ENCODE results near the gene MARK3.

MARK3 gene

DNA sequence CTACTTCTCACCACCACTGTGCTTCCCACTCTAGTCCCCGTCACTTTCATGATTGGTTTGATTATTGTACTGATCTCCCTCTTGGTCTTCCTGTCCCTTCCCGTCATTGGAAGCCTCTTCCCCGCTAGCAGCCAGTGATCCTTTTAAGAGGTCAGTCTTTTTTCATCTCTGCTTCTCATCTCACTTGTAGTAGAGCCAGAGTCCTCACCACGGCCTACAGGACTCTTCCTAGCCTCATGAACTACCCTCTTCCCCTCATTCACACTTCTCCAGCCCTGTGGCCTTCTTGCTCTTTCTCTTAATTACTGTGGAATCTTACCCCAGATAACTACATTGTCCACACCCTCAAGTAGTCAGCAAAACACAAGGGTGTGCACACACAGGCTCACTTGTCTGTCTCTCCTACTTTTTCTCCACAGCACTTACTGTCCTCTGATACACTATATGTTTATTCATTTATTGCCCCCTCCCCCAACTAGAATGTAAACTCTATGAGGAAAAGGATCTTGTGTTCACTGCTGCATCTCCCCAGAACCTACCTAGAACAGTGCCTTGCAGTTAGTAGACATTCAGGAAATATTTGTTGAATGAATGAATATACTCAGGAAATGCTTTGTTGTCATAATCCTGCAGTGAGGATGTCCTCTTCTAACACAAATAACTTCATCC, 71.1 kb downstream of the MARK3 start:
- Histone ChIP-seq H3K4me3 (ENCODE audit: low read length) (no peak overlapping the region), H3K9me3 (ENCODE audit: control insufficient read depth, low read length) (no peaks in the 10 kb centered on the region), H3K36me3 (ENCODE audit: control insufficient read depth, insufficient read depth, low read length) (peaks cover 4% of the 10 kb centered on the region), H3K4me1 (ENCODE audit: control insufficient read depth, insufficient read depth, low read length) (peaks cover 18% of the 10 kb centered on the region), H3K9ac (ENCODE audit: low read length) (no peak overlapping the region), H3K27me3 (ENCODE audit: control insufficient read depth, insufficient read depth, low read length) (no peaks in the 10 kb centered on the region)

- Histone ChIP-seq H3K4me1 (ENCODE audit: control insufficient read depth, insufficient read depth, low read length) (peaks cover 18% of the 10 kb centered on the region), H3K27me3 (ENCODE audit: control insufficient read depth, insufficient read depth, low read length) (no peaks in the 10 kb centered on the region), H3K9ac (ENCODE audit: low read length) (no peak overlapping the region), H3K9me3 (ENCODE audit: control insufficient read depth, low read length) (no peaks in the 10 kb centered on the region), H3K4me3 (ENCODE audit: low read length) (no peak overlapping the region), H3K36me3 (ENCODE audit: control insufficient read depth, insufficient read depth, low read length) (peaks cover 4% of the 10 kb centered on the region)
These were observed 75.2 kb downstream of the MARK3 start for GRCh38 chr14:103460415-103460814.

DNA sequence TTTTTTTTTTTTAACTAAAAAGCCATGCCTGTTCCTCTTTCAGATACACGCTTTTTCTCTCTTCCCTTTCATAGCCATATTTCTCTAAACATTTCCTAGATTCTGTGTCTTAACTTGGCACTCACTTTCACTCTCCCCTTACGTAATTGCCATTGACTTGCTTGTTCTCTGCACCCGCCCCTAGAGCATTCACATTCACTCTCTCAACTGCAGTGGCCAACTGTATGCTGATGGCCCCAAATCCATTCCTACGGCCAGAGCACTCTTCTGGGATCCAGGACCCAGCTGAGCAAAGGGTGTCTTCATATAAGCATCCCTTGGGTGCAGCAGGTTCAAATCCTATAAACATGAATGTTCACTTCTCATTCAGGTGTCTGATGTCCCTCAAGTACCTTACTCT, 77.9 kb downstream of the MARK3 start:
- Histone ChIP-seq H3K27me3 (ENCODE audit: control insufficient read depth, insufficient read depth, low read length) (no peaks in the 10 kb centered on the region), H3K9me3 (ENCODE audit: control insufficient read depth, low read length) (no peaks in the 10 kb centered on the region), H3K9ac (ENCODE audit: low read length) (no peak overlapping the region), H3K4me3 (ENCODE audit: low read length) (no peak overlapping the region), H3K36me3 (ENCODE audit: control insufficient read depth, insufficient read depth, low read length) (peaks cover 4% of the 10 kb centered on the region), H3K4me1 (ENCODE audit: control insufficient read depth, insufficient read depth, low read length) (no peaks in the 10 kb centered on the region)

DNA sequence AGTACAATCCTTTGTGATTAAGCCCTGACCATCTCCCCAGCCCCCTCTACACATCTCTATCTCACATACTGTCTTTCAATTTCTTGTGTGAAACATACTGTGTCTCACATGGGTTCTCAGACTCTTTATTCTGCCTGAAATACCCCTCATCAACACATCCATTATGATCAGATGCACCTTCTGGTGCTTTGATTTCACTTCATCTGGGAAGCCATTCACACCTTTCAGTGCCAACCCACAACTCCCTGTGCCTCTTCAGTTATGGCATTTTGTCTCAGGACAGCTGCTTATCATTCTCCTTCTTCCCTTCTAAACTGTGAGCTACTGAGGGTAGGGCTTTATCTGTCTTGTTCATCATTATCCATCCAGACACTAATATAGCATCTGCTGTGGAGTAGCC, 78.6 kb downstream of the MARK3 start:
- Histone ChIP-seq H3K9ac (ENCODE audit: low read length) (no peak overlapping the region), H3K9me3 (ENCODE audit: control insufficient read depth, low read length) (no peaks in the 10 kb centered on the region), H3K36me3 (ENCODE audit: control insufficient read depth, insufficient read depth, low read length) (peaks cover 4% of the 10 kb centered on the region), H3K4me1 (ENCODE audit: control insufficient read depth, insufficient read depth, low read length) (no peaks in the 10 kb centered on the region), H3K4me3 (ENCODE audit: low read length) (no peak overlapping the region), H3K27me3 (ENCODE audit: control insufficient read depth, insufficient read depth, low read length) (no peaks in the 10 kb centered on the region)

GRCh38 chr14:103472939-103473338, 87.7 kb downstream of the MARK3 start:
- H3K9ac ChIP-seq (ENCODE audit: low read length), result no peak overlapping the region
- H3K36me3 ChIP-seq (ENCODE audit: control insufficient read depth, insufficient read depth, low read length), result no peaks in the 10 kb centered on the region
- H3K27me3 ChIP-seq (ENCODE audit: control insufficient read depth, insufficient read depth, low read length), result no peaks in the 10 kb centered on the region
- H3K9me3 ChIP-seq (ENCODE audit: control insufficient read depth, low read length), result no peaks in the 10 kb centered on the region
- H3K4me3 ChIP-seq (ENCODE audit: low read length), result no peak overlapping the region
- no peaks in the 10 kb centered on the region for H3K4me1 ChIP-seq (ENCODE audit: control insufficient read depth, insufficient read depth, low read length)

- Histone ChIP-seq H3K4me1 (ENCODE audit: control insufficient read depth, insufficient read depth, low read length) (no peaks in the 10 kb centered on the region), H3K9ac (ENCODE audit: low read length) (no peak overlapping the region), H3K27me3 (ENCODE audit: control insufficient read depth, insufficient read depth, low read length) (no peaks in the 10 kb centered on the region), H3K4me3 (ENCODE audit: low read length) (no peak overlapping the region), H3K9me3 (ENCODE audit: control insufficient read depth, low read length) (no peaks in the 10 kb centered on the region), H3K36me3 (ENCODE audit: control insufficient read depth, insufficient read depth, low read length) (no peaks in the 10 kb centered on the region)
These were observed 89.7 kb downstream of the MARK3 start for GRCh38 chr14:103474893-103475292.

- no peaks in the 10 kb centered on the region for H3K9me3 ChIP-seq (ENCODE audit: control insufficient read depth, low read length)
- no peak overlapping the region for H3K4me3 ChIP-seq (ENCODE audit: low read length)
- no peaks in the 10 kb centered on the region for H3K27me3 ChIP-seq (ENCODE audit: control insufficient read depth, insufficient read depth, low read length)
- no peaks in the 10 kb centered on the region for H3K4me1 ChIP-seq (ENCODE audit: control insufficient read depth, insufficient read depth, low read length)
- no peak overlapping the region for H3K9ac ChIP-seq (ENCODE audit: low read length)
- H3K36me3 ChIP-seq (ENCODE audit: control insufficient read depth, insufficient read depth, low read length), result no peaks in the 10 kb centered on the region
These were observed 90.8 kb downstream of the MARK3 start for GRCh38 chr14:103476065-103476464.

DNA sequence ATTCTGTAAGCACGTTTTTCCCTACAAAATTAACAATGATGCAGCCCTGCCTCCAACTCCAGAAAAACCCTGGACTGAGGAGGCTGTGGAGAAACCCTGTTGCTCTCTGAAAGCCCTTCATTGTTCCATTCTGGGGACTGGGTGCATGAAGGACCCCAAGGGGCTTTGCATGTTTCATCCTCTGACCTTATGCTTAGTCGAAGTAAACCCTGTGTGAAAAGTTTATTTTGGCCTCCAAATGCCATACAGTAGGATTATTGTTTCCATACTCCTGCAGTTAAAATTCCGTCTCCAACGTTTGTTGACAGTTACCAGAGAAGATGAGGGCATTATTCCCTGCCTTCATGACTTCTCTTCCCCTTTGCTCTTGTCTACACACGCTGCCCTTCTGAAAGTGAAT, 91.4 kb downstream of the MARK3 start:
- Histone ChIP-seq H3K4me3 (ENCODE audit: low read length) (no peak overlapping the region), H3K4me1 (ENCODE audit: control insufficient read depth, insufficient read depth, low read length) (no peaks in the 10 kb centered on the region), H3K36me3 (ENCODE audit: control insufficient read depth, insufficient read depth, low read length) (no peaks in the 10 kb centered on the region), H3K27me3 (ENCODE audit: control insufficient read depth, insufficient read depth, low read length) (no peaks in the 10 kb centered on the region), H3K9me3 (ENCODE audit: control insufficient read depth, low read length) (no peaks in the 10 kb centered on the region), H3K9ac (ENCODE audit: low read length) (no peak overlapping the region)

- Histone ChIP-seq H3K9me3 (ENCODE audit: control insufficient read depth, low read length) (no peaks in the 10 kb centered on the region), H3K4me1 (ENCODE audit: control insufficient read depth, insufficient read depth, low read length) (peaks cover 7% of the 10 kb centered on the region)
These were observed 95.4 kb downstream of the MARK3 start for GRCh38 chr14:103480595-103480994.

DNA sequence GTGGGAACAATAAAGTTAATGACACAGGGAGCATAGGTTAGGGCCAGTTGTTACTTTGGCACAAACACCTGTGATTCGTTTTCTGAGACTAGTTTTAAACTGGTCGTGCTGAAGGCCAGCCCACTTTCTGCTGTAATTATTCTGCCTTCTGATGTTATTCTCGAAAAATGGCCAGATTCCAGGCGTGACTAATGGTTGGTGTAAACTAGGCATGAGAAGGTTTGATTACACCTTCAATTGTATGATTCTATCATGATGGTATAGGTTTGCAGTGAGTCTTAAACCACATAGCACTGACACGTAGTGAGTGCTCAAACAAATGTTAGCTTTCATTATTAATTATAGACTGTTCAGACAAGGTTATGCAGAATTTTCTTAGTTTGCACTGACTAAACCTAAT, 98.4 kb downstream of the MARK3 start:
- H3K27me3 ChIP-seq (ENCODE audit: control insufficient read depth, insufficient read depth, low read length), result no peaks in the 10 kb centered on the region
- no peak overlapping the region for H3K9ac ChIP-seq (ENCODE audit: low read length)
- no peaks in the 10 kb centered on the region for H3K36me3 ChIP-seq (ENCODE audit: control insufficient read depth, insufficient read depth, low read length)
- no peak overlapping the region for H3K4me3 ChIP-seq (ENCODE audit: low read length)
- H3K4me1 ChIP-seq (ENCODE audit: control insufficient read depth, insufficient read depth, low read length), result peaks cover 8% of the 10 kb centered on the region
- no peaks in the 10 kb centered on the region for H3K9me3 ChIP-seq (ENCODE audit: control insufficient read depth, low read length)

More at GRCh38 chr14:103480595-103480994, 95.4 kb downstream of the MARK3 start:
- Histone ChIP-seq H3K9ac (ENCODE audit: low read length) (no peak overlapping the region), H3K4me3 (ENCODE audit: low read length) (no peak overlapping the region), H3K27me3 (ENCODE audit: control insufficient read depth, insufficient read depth, low read length) (no peaks in the 10 kb centered on the region), H3K36me3 (ENCODE audit: control insufficient read depth, insufficient read depth, low read length) (no peaks in the 10 kb centered on the region)

DNA sequence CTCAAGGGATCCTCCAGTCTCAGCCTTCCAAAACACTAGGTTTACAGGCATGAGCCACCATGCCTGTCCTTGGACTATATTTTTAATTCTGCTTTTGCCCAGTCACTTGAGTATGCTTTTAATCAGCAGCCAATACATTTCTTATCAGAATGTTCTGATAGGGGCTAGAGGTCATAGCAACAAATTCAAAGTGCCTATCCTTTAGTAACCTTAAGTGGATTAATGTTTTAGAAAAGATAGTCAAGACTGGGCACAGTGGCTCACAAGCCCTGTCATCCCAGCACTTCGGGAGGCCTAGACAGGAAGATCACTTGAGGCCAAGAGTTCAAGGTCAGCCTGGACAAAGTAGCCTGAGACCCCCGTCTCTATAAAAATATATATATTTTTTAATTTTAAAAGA, 100.3 kb downstream of the MARK3 start:
- H3K27me3 ChIP-seq (ENCODE audit: control insufficient read depth, insufficient read depth, low read length), result no peaks in the 10 kb centered on the region
- peaks cover 8% of the 10 kb centered on the region for H3K4me1 ChIP-seq (ENCODE audit: control insufficient read depth, insufficient read depth, low read length)
- no peaks in the 10 kb centered on the region for H3K9me3 ChIP-seq (ENCODE audit: control insufficient read depth, low read length)
- H3K4me3 ChIP-seq (ENCODE audit: low read length), result no peak overlapping the region
- no peaks in the 10 kb centered on the region for H3K36me3 ChIP-seq (ENCODE audit: control insufficient read depth, insufficient read depth, low read length)
- no peak overlapping the region for H3K9ac ChIP-seq (ENCODE audit: low read length)

GRCh38 chr14:103488071-103488470, 102.9 kb downstream of the MARK3 start:
- Histone ChIP-seq H3K9ac (ENCODE audit: low read length) (no peak overlapping the region), H3K27me3 (ENCODE audit: control insufficient read depth, insufficient read depth, low read length) (no peaks in the 10 kb centered on the region), H3K4me3 (ENCODE audit: low read length) (no peak overlapping the region), H3K4me1 (ENCODE audit: control insufficient read depth, insufficient read depth, low read length) (peaks cover 8% of the 10 kb centered on the region), H3K36me3 (ENCODE audit: control insufficient read depth, insufficient read depth, low read length) (no peaks in the 10 kb centered on the region), H3K9me3 (ENCODE audit: control insufficient read depth, low read length) (no peaks in the 10 kb centered on the region)

GRCh38 chr14:103488960-103489359, 103.7 kb downstream of the MARK3 start:
- no peaks in the 10 kb centered on the region for H3K36me3 ChIP-seq (ENCODE audit: control insufficient read depth, insufficient read depth, low read length)
- no peak overlapping the region for H3K4me3 ChIP-seq (ENCODE audit: low read length)
- no peaks in the 10 kb centered on the region for H3K9me3 ChIP-seq (ENCODE audit: control insufficient read depth, low read length)

More at GRCh38 chr14:103488960-103489359, 103.7 kb downstream of the MARK3 start:
- Histone ChIP-seq H3K27me3 (ENCODE audit: control insufficient read depth, insufficient read depth, low read length) (no peaks in the 10 kb centered on the region), H3K4me1 (ENCODE audit: control insufficient read depth, insufficient read depth, low read length) (peaks cover 4% of the 10 kb centered on the region), H3K9ac (ENCODE audit: low read length) (no peak overlapping the region)
